ENCODE results near the gene SBNO2.

Gene SBNO2

DNA sequence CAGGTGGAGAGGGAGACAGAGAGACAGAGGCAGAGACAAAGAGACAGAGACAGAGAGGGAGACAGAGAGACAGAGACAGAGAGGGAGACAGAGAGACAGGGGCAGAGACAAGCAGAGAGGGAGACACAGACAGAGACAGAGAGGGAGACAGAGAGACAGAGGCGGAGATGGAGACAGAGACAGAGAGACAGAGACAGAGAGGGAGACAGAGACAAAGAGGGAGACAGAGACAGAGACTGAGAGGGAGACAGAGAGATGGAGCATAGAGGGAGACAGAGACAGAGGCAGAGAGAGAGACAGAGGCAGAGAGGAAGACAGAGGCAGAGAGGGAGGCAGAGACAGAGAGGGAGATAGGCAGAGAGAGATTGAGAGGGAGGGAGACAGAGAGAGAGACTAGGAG lies 29.3 kb downstream of the SBNO2 start:
- H3K9me3 Mint-ChIP-seq, result no peaks in the 10 kb centered on the region
- H3K27ac Mint-ChIP-seq, result peak overlapping the region; percentile 52
- no peaks in the 10 kb centered on the region for H3K27me3 Mint-ChIP-seq
- H3K36me3 Mint-ChIP-seq (ENCODE audit: low read depth), result peaks cover 36% of the 10 kb centered on the region
- H3K4me3 Mint-ChIP-seq, result no peak overlapping the region
- H3K4me1 Mint-ChIP-seq (ENCODE audit: low read depth), result peaks cover 4% of the 10 kb centered on the region

DNA sequence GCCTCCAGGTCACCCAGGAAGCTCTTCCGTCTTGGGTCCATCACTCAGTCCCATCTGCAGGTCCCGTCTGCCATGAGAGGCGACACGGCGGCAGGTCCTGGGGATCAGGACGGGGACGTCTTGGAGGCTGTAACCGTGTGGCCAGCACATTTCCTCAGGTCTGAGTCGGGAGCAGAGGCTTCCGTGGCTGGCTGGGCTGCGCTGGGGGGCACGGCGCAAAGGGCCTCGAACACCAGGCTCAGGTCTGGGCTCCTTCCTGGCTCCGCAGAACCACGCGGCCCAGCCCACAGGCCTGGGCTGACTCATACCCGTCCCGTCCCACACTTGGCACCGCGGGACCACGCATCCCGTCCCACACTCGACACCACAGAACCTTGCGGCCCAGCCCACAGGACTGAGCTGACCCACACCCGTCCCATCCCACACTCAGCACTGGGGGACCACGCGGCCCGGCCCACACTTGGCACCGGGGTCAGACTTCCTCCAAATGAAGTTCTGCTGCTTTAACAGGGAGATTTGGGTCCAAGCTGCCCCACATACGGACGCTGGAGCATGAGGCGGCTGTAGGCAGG lies 30.2 kb downstream of the SBNO2 start:
- H3K27me3 Mint-ChIP-seq, result no peaks in the 10 kb centered on the region
- H3K27ac Mint-ChIP-seq, result no peak overlapping the region
- H3K9me3 Mint-ChIP-seq, result no peaks in the 10 kb centered on the region
- peaks cover 44% of the 10 kb centered on the region for H3K36me3 Mint-ChIP-seq (ENCODE audit: low read depth)
- H3K4me3 Mint-ChIP-seq, result no peak overlapping the region
- H3K4me1 Mint-ChIP-seq (ENCODE audit: low read depth), result peaks cover 4% of the 10 kb centered on the region

DNA sequence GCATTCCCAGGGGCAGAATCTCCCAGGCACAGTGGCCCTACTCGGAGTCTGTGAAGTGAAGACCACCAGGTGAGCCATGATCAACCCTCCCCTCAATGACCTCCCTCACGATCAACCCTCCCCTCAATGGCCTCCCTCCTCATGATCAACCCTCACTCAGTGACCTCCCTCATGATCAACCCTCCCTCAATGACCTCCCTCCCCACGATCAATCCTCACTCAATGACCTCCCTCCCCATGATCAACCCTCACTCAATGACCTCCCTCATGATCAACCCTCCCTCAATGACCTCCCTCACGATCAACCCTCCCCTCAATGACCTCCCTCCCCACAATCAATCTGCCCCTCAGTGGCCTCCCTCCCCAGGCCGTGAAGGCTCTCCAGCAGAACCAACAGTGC lies 32.1 kb downstream of the SBNO2 start:
- H3K4me1 Mint-ChIP-seq (ENCODE audit: low read depth), result peaks cover 4% of the 10 kb centered on the region
- no peak overlapping the region for H3K4me3 Mint-ChIP-seq
- H3K27ac Mint-ChIP-seq, result no peak overlapping the region
- H3K9me3 Mint-ChIP-seq, result no peaks in the 10 kb centered on the region
- H3K27me3 Mint-ChIP-seq, result no peaks in the 10 kb centered on the region
- peaks cover 45% of the 10 kb centered on the region for H3K36me3 Mint-ChIP-seq (ENCODE audit: low read depth)

DNA sequence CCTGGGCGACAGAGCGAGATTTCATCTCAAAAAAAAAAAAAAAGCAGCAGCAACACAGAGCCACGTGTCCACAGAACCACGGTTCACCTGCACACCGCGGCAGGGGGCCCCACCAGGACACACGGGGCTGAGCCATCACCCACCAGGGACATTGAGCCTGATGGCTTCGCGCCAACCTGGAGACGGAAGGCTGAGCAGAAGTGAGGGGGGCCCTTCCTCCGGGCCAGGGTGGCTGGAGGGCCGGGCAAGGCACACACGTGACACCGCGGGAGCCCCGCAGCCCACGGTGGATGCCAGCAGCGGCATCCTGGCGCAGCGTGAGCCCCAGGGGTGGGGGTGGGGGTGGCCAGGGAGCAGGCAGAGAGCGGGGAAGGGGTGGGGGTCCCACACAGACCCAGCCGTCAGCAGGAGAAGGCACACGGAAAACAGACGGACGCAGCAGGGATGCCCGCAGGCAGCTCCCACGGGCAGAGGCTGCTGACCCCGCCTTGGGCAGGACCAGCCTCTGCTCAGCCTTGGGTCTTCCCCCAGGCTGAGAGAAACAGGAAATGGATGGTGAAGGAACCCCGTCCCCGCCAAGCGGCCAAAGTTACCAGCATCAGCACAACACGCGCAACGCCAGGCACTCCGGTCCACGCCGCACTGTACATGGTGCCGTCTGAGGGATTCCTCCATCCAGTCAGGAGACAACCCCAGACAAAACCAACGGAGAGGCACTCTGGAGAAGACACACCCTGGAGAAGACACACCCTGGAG lies 33.6 kb downstream of the SBNO2 start:
- H3K4me3 Mint-ChIP-seq, result no peak overlapping the region
- no peak overlapping the region for H3K27ac Mint-ChIP-seq
- H3K36me3 Mint-ChIP-seq (ENCODE audit: low read depth), result peaks cover 41% of the 10 kb centered on the region
- H3K9me3 Mint-ChIP-seq, result no peaks in the 10 kb centered on the region
- no peaks in the 10 kb centered on the region for H3K27me3 Mint-ChIP-seq
- peaks cover 10% of the 10 kb centered on the region for H3K4me1 Mint-ChIP-seq (ENCODE audit: low read depth)

DNA sequence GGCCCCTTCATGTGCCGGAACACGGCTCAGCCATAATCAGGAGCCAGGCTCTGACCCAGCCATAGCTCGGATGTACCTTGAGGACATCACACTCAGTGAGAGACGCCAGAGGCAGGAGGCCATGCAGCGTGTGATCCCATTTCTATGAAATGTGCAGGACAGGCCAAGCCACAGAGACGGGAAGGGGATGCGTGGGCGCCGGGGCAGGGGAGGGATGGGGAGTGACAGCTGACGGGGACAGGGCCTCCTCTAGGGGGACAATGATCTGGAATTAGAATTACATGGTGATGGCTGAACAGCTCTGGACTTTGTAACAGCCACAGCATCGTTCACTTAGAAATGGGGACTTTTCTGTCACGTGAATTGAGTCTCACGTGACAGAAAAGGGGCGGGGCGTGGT lies 34.9 kb downstream of the SBNO2 start:
- Mint-ChIP-seq H3K4me1 (ENCODE audit: low read depth) (peaks cover 6% of the 10 kb centered on the region), H3K27ac (no peak overlapping the region), H3K36me3 (ENCODE audit: low read depth) (peaks cover 32% of the 10 kb centered on the region), H3K9me3 (no peaks in the 10 kb centered on the region), H3K27me3 (no peaks in the 10 kb centered on the region), H3K4me3 (no peak overlapping the region)

DNA sequence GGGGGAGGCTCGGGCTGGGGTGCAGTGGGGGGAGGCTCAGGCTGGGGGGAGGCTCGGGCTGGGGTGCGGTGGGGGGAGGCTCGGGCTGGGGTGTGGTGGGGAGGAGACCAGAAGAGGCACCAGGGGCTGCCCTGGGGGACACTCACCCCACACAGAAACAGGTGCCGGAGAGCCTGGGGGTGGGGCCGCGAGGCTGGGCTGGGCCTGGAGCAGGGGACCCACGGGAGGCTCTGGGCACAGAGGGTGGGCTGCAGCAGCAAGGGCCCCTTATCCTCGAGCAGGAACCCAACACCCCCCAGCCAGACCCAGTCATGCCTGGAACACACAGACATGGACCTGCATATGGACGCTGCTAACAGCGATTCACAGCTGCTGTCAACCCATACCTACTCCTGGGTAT lies 35.9 kb downstream of the SBNO2 start:
- no peaks in the 10 kb centered on the region for H3K27me3 Mint-ChIP-seq
- no peak overlapping the region for H3K27ac Mint-ChIP-seq
- H3K4me1 Mint-ChIP-seq (ENCODE audit: low read depth), result peaks cover 12% of the 10 kb centered on the region
- peaks cover 30% of the 10 kb centered on the region for H3K36me3 Mint-ChIP-seq (ENCODE audit: low read depth)
- H3K9me3 Mint-ChIP-seq, result no peaks in the 10 kb centered on the region
- no peak overlapping the region for H3K4me3 Mint-ChIP-seq

DNA sequence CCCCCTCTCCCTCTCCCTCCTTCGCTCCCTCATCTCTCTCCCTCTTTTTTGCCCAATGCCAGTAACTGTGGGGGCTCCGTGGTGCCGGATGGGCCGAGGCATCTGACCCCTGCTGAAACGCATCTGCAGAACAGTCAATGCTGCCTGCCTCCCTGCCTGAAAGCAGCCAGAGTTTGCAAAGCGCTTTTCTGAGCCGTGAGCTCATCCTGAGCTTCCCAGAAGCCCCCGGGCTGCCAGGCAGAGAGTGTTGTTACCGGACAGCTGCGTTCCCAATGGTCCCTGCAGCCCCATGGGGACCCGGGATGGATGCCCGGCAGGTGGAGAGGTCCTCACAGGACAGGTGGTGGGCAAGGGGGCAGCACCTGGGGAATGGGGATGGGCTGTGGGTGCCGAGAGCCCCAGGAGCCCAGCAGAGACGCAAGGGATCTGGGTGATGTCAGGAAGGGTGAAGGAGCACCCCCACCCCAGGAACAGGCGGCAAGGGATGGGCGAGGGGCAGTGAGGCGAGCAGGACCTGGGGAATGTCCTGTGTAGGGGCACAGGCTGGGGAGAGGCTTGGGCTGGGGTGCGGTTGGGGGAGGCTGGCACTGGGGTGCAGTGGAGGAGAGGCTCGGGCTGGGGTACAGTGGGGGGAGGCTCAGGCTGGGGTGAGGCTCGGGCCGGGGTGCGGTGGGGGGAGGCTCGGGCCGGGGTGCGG lies 37.3 kb downstream of the SBNO2 start:
- Mint-ChIP-seq H3K27ac (peak overlapping the region; percentile 57), H3K4me1 (ENCODE audit: low read depth) (peaks cover 12% of the 10 kb centered on the region)

DNA sequence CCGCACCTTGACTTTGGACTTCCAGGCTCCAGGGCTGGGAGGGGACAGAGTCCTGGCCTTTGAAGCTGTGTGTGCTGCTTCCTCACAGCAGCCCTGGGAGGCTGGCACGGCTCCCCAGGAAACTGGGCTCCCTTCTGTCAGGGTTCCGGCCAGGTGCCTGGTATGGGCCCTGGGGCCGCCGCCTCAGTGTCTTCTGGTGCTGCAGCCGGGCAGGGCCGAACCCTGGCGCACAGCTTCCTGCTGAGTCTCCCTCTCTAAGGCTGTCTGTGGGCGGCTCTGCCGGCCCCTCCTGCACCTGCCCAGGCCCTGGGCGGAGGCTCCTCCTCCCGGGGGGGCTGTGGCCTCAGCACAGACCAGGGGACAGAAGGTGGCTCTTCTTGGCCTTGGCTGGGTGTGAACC lies 37.9 kb downstream of the SBNO2 start:
- Mint-ChIP-seq H3K9me3 (no peaks in the 10 kb centered on the region), H3K4me1 (ENCODE audit: low read depth) (peaks cover 15% of the 10 kb centered on the region), H3K27me3 (no peaks in the 10 kb centered on the region), H3K4me3 (no peak overlapping the region), H3K36me3 (ENCODE audit: low read depth) (peaks cover 19% of the 10 kb centered on the region), H3K27ac (no peak overlapping the region)

More for the DNA sequence above, 37.3 kb downstream of the SBNO2 start:
- Mint-ChIP-seq H3K4me3 (no peak overlapping the region), H3K36me3 (ENCODE audit: low read depth) (peaks cover 19% of the 10 kb centered on the region), H3K9me3 (no peaks in the 10 kb centered on the region), H3K27me3 (no peaks in the 10 kb centered on the region)

DNA sequence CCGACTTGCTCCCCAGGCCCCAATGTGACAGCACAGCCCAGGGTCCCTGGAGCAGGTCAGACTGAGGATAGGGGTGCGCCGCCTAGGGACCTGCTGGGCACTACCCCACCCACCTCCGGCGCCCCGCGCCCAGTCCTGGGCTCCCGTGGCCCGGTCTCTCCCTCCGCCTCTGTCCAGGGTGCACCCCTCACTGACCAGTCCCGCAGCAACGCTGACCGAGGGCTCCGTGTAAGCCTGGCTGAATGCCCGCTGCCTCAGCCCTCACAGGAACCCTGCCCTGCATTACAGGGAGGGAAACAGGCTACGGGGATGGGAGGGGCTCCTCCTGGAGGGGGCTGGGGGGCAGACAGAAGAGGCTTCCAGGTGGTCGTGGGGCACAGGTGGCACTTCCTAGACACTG lies 38.6 kb downstream of the SBNO2 start:
- no peak overlapping the region for H3K27ac Mint-ChIP-seq
- no peak overlapping the region for H3K4me3 Mint-ChIP-seq
- no peaks in the 10 kb centered on the region for H3K27me3 Mint-ChIP-seq
- H3K36me3 Mint-ChIP-seq (ENCODE audit: low read depth), result peaks cover 12% of the 10 kb centered on the region
- no peaks in the 10 kb centered on the region for H3K9me3 Mint-ChIP-seq
- H3K4me1 Mint-ChIP-seq (ENCODE audit: low read depth), result peaks cover 21% of the 10 kb centered on the region

DNA sequence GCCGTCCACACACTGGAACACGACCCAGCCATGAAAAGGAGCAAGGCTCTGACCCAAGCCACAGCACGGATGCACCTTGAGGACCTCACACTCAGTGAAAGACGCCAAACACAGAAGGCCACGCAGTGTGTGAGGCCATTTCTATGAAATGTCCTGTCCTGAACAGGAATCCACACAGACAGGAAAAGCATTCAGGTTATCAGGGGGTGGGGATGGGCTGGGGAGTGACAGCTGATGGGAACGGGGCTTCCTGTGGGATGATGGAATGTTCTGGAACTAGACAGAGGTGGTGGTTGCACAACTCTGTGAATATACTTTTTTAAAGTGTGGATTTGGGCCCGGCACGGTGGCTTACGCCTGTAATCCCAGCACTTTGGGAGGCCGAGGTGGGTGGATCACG lies 39.6 kb downstream of the SBNO2 start:
- Mint-ChIP-seq H3K27me3 (no peaks in the 10 kb centered on the region), H3K4me3 (no peak overlapping the region), H3K27ac (peak overlapping the region; percentile 55), H3K36me3 (ENCODE audit: low read depth) (peaks cover 7% of the 10 kb centered on the region), H3K4me1 (ENCODE audit: low read depth) (peaks cover 31% of the 10 kb centered on the region), H3K9me3 (no peaks in the 10 kb centered on the region)

DNA sequence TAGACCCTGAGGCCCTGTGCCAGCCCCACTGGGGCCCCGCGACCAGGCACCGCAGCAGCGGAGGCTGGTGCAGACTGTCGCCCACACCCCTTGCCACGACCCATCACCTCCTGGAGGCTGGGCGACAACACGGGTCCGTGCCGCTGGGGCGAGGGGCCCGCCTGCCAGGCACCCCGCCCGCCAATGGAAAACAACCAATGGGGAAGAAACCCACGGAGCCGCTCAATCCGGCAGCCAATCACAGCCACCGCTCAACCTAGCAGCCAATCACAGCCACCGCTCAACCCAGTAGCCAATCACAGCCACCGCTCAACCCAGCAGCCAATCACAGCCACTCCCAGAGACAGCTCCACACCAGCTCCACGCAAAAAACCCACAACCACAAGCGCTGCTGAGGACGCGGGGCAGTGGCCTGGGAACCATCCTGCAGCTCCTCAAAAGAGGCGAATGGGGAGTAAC lies 40.6 kb downstream of the SBNO2 start:
- peaks cover 31% of the 10 kb centered on the region for H3K4me1 Mint-ChIP-seq (ENCODE audit: low read depth)
- H3K27ac Mint-ChIP-seq, result peak overlapping the region; percentile 81
- H3K27me3 Mint-ChIP-seq, result no peaks in the 10 kb centered on the region
- peak overlapping the region; percentile 58 for H3K4me3 Mint-ChIP-seq
- no peaks in the 10 kb centered on the region for H3K36me3 Mint-ChIP-seq (ENCODE audit: low read depth)
- H3K9me3 Mint-ChIP-seq, result no peaks in the 10 kb centered on the region

DNA sequence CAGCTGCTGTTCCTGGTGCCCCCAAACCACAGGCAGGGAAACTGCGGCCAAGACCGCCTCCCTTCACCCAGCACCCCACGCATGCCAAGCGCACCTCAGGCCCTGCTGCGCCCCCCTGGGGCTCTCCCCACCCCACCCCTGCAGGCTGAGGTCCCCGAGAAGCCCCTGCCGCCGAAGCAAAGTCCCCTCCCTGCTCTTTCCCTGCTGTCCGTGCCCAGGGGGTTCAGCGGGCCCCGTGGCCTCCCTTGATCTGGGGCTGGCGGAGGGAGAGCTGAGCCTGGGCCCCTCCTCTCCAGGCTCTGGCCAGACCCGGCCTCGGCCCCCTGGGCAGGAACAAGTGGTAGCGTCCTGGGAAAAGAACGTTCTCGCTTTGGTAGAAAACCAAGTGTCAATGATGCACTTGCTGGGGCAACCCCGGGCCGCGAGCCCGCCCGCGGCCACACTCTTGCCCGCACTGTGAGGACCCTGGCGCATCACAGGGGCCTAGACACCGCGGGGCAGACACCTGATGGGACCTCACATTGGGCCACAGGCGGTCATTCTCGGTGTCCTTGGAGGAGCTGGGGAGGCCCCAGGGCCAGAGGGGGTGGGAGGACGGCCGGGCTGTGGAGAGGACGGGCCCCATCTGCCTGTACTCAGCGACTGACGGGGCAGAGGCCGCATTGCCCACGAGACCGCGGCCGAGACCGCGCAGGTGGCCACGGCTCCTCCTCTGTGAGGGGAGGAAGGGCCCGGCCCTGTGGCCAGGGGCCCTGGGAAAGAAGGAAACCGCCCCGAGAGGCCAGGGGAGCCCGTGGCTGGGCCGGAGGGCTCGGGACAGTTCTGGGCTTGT lies 41.3 kb downstream of the SBNO2 start:
- Mint-ChIP-seq H3K9me3 (no peaks in the 10 kb centered on the region), H3K4me1 (ENCODE audit: low read depth) (peaks cover 34% of the 10 kb centered on the region), H3K27me3 (no peaks in the 10 kb centered on the region), H3K36me3 (ENCODE audit: low read depth) (peaks cover 3% of the 10 kb centered on the region), H3K4me3 (peak overlapping the region; percentile 87), H3K27ac (peak overlapping the region; percentile 91)

DNA sequence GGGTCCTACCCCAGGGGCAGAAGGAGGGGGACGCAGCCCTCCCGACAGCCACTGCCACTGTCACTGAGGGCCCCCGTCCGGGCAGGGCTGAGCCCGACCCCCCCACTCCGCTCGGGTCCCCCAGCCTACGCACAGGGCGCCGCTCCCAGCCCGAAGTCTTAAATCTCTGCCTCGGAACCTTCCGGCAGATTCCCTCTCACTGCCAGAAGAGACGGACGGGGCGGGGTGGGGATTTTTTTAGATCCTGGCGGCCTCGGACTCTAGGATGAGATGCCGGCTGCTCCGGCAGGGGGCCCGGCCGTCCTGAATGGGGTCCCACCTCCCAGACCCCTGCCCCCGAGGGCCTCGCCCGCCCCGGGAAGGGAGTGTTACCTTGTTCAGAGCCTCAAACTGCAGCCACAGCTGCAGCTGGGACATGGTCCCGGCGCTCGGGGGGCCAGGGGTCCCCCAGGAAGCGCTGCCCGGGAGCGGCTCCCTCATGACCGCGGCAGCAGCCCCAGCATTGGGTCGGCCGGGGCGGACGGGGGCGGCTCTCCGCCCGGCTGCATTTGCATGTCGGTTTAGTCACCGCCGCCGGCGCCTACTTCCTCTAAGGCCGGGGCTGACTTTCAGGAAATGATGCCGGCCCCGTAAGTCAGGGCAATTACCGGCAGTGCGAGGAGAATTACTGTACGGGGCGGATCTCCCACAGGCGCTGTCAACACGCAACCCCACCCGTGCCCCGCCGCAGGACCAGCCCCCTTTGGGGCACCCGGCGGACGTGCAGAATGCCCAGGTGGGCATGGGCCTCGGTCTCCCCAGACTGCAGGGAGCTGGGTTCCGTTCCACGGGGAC lies 42.1 kb downstream of the SBNO2 start:
- Mint-ChIP-seq H3K36me3 (ENCODE audit: low read depth) (peaks cover 8% of the 10 kb centered on the region), H3K4me3 (peak overlapping the region; percentile 87), H3K27me3 (no peaks in the 10 kb centered on the region), H3K4me1 (ENCODE audit: low read depth) (peaks cover 38% of the 10 kb centered on the region), H3K27ac (peak overlapping the region; percentile 91), H3K9me3 (no peaks in the 10 kb centered on the region)

All from stimulated activated naive CD8-positive, alpha-beta T cell treated with anti-CD3 and anti-CD28 coated beads, Interleukin-15, Interleukin-2, amounts not matched to agents 100 ng/mL and 50 ng/mL, for 24 hours (primary cell).